HL-60 (cell line): ENCODE measurements around the gene ARHGAP26.

Experiments used
- DNase-seq, 2 experiments: peaks; one replicate each; pipeline ENCODE4 v3.0.0-alpha.2; 2010 to 2020; ENCODE audit warnings: low read depth in 1 of 2, low spot score in 1 of 2
- H3K27ac ChIP-seq: fragments of 250-450 bp; sonication (Bioruptor Pico); replicated peaks from 2 replicates; pipeline ENCODE4 v1.5.1; 2020; ENCODE audit warnings: mild to moderate bottlenecking, moderate library complexity
- H3K27me3 ChIP-seq: fragments of 250-450 bp; sonication (Bioruptor Pico); 2 replicates; pipeline ENCODE4 v1.5.1; 2021; ENCODE audit warnings: mild to moderate bottlenecking, moderate library complexity; ENCODE audit not compliant: insufficient read depth, poor library complexity, severe bottlenecking
- H3K4me3 ChIP-seq: replicated peaks from 2 replicates; pipeline ENCODE4 v1.5.1; 2011; ENCODE audit warnings: mild to moderate bottlenecking, control low read depth, low read length; ENCODE audit not compliant: insufficient read depth
- CTCF ChIP-seq: IDR thresholded peaks from one replicate; pipeline ENCODE4 v1.5.1; 2011; ENCODE audit warnings: low read length, control low read depth, inconsistent platforms; ENCODE audit not compliant: insufficient read depth
- GABPA ChIP-seq: IDR thresholded peaks from 2 replicates; pipeline ENCODE4 v1.6.1; 2012; ENCODE audit warnings: low read depth
- POLR2AphosphoS5 ChIP-seq: IDR thresholded peaks from 2 replicates; pipeline ENCODE4 v1.6.1; 2012; ENCODE audit warnings: low read depth
- SPI1 ChIP-seq: IDR thresholded peaks from 2 replicates; pipeline ENCODE4 v1.6.1; 2012; ENCODE audit warnings: low read depth, mild to moderate bottlenecking, borderline replicate concordance
- TF ChIP-seq, protein P1 (sequence below): IDR thresholded peaks from 2 replicates; pipeline ENCODE4 v1.6.1; 2012; ENCODE audit warnings: low read depth; ENCODE audit not compliant: insufficient replicate concordance

ARHGAP26 gene

GRCh38 chr5:143004361-143005145 is 234.4 kb downstream of the ARHGAP26 start:
- Histone ChIP-seq H3K27me3 (no peaks in the 10 kb centered on the region), H3K27ac (no peak overlapping the region), H3K4me3 (no peak overlapping the region)
- DNase-seq = no peak
- TF ChIP-seq POLR2AphosphoS5 (no peak), GABPA (no peak), SPI1 (no peak), CTCF (no peak)
- TF ChIP-seq, protein P1, sequence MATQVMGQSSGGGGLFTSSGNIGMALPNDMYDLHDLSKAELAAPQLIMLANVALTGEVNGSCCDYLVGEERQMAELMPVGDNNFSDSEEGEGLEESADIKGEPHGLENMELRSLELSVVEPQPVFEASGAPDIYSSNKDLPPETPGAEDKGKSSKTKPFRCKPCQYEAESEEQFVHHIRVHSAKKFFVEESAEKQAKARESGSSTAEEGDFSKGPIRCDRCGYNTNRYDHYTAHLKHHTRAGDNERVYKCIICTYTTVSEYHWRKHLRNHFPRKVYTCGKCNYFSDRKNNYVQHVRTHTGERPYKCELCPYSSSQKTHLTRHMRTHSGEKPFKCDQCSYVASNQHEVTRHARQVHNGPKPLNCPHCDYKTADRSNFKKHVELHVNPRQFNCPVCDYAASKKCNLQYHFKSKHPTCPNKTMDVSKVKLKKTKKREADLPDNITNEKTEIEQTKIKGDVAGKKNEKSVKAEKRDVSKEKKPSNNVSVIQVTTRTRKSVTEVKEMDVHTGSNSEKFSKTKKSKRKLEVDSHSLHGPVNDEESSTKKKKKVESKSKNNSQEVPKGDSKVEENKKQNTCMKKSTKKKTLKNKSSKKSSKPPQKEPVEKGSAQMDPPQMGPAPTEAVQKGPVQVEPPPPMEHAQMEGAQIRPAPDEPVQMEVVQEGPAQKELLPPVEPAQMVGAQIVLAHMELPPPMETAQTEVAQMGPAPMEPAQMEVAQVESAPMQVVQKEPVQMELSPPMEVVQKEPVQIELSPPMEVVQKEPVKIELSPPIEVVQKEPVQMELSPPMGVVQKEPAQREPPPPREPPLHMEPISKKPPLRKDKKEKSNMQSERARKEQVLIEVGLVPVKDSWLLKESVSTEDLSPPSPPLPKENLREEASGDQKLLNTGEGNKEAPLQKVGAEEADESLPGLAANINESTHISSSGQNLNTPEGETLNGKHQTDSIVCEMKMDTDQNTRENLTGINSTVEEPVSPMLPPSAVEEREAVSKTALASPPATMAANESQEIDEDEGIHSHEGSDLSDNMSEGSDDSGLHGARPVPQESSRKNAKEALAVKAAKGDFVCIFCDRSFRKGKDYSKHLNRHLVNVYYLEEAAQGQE = no peak

GRCh38 chr5:143006501-143006900 is 236.3 kb downstream of the ARHGAP26 start:
- Histone ChIP-seq H3K27ac (no peak overlapping the region), H3K27me3 (no peaks in the 10 kb centered on the region), H3K4me3 (no peak overlapping the region)
- no peak for DNase-seq
- no peak for TF ChIP-seq SPI1
- TF ChIP-seq CTCF = no peak
- TF ChIP-seq GABPA = no peak
- TF ChIP-seq, protein P1 = no peak
- TF ChIP-seq POLR2AphosphoS5 = no peak

GRCh38 chr5:143008032-143008431 is 237.9 kb downstream of the ARHGAP26 start:
- Histone ChIP-seq H3K4me3 (no peak overlapping the region), H3K27me3 (no peaks in the 10 kb centered on the region), H3K27ac (no peak overlapping the region)
- TF ChIP-seq POLR2AphosphoS5 (no peak), CTCF (no peak), SPI1 (no peak), GABPA (no peak)
- TF ChIP-seq, protein P1 = no peak
- DNase-seq = no peak
